K562 (cell line): ENCODE measurements around the gene RHEBL1. TPM values are rescaled to one million over a fixed set of nuclear protein-coding genes. Genes with fewer than 3 reads are reported as not detected.
"Not testable (repeated sequence)": the region's sequence is repeated elsewhere in the genome, so short reads cannot be mapped to it uniquely, and the experiment has no call there.

Experiments
- ATAC-seq: fragments of 200-7000 bp; cut with Tn5 transposase; 3 replicates; pipeline ENCODE4 v1.9.1; 2020; ENCODE audit warnings: moderate library complexity
- BruUV-seq: library from RNA; stranded (reverse); fragments of 400-500 nt; replicated peaks from 2 replicates; lab custom pipeline; 2021; lab: Mats Ljungman, UMichigan
- CTCF ChIA-PET: fragments of 300-600 bp; formaldehyde crosslinking; extraction: SDS; loops from one replicate; lab custom pipeline; 2021; ENCODE audit warnings: low intra/inter-chr PET ratio; lab: Yijun Ruan, JAX
- POLR2A ChIA-PET: fragments of 300-600, 350-650 bp; sonication (Branson Sonifier 250); formaldehyde crosslinking; extraction: SDS; loops from one replicate; lab custom pipeline; 2021; ENCODE audit warnings: antibody characterized with exemption, inconsistent platforms; lab: Yijun Ruan, JAX
- DNase-seq, 4 experiments: peaks; one replicate each; pipeline versions ENCODE4 v3.0.0 to v3.0.0-alpha.2; 2011 to 2018; ENCODE audit warnings: low spot score in 3 of 4, mixed read lengths in 3 of 4; ENCODE audit errors: extremely low read depth in 1 of 4
- FAIRE-seq: peaks from 2 replicates; lab custom pipeline; 2011; peaks lifted over from hg19 to GRCh38; lab: Jason Lieb, UNC
- H2AFZ ChIP-seq: 2 replicates; pipeline ENCODE4 v1.6.0; 2011; ENCODE audit warnings: low read depth, low read length, control low read depth, inconsistent platforms
- H3K27ac ChIP-seq: fragments of 200-600 bp; 3 replicates; pipeline ENCODE4 v1.8.0; 2011; ENCODE audit warnings: low read depth, mild to moderate bottlenecking, control low read depth, inconsistent platforms, low read length, moderate library complexity, mixed read lengths; ENCODE audit errors: extremely low read depth
- H3K27me3 ChIP-seq, 2 experiments: fragments of 300-600 bp in 1 of 2; 2 replicates in 1 of 2; 3 replicates in 1 of 2; pipeline versions ENCODE4 v1.6.0 to v1.8.0; 2011; ENCODE audit warnings: inconsistent platforms in 2 of 2, low read length in 2 of 2, mild to moderate bottlenecking in 1 of 2, mixed read lengths in 1 of 2, moderate library complexity in 1 of 2; ENCODE audit not compliant: control insufficient read depth in 2 of 2, insufficient read depth in 2 of 2
- H3K36me3 ChIP-seq: fragments of 300-600 bp; 3 replicates; pipeline ENCODE4 v1.8.0; 2011; ENCODE audit warnings: mild to moderate bottlenecking, low read length, inconsistent platforms; ENCODE audit not compliant: control insufficient read depth, insufficient read depth
- H3K4me1 ChIP-seq, 2 experiments: fragments of 200-600 bp in 1 of 2; replicated peaks in 1 of 2; 2 replicates in 1 of 2; 3 replicates in 1 of 2; pipeline versions ENCODE4 v1.5.1 to v1.8.0; 2011; ENCODE audit warnings: inconsistent platforms in 2 of 2, low read length in 2 of 2, mild to moderate bottlenecking in 1 of 2, mixed read lengths in 1 of 2, moderate library complexity in 1 of 2; ENCODE audit not compliant: control insufficient read depth in 2 of 2, insufficient read depth in 2 of 2
- H3K4me2 ChIP-seq: 2 replicates; pipeline ENCODE4 v1.6.1; 2011; ENCODE audit warnings: low read length, control low read depth, inconsistent platforms, mixed read lengths; ENCODE audit not compliant: insufficient read depth
- H3K4me3 ChIP-seq: fragments of 200-600 bp; sonication (generic), shearing (Covaris generic); 2 replicates; pipeline ENCODE4 v1.5.1; 2016; ENCODE audit warnings: control low read depth, inconsistent platforms
- H3K79me2 ChIP-seq: fragments of 200-600 bp; 3 replicates; pipeline ENCODE4 v1.8.0; 2011; ENCODE audit warnings: low read length, inconsistent platforms; ENCODE audit not compliant: control insufficient read depth, insufficient read depth
- H3K9ac ChIP-seq, 2 experiments: 2 replicates each; pipeline versions ENCODE4 v1.6.0 to v1.6.1; 2011; ENCODE audit warnings: low read depth in 2 of 2, low read length in 2 of 2, control low read depth in 1 of 2, inconsistent platforms in 1 of 2, mild to moderate bottlenecking in 1 of 2, mixed read lengths in 1 of 2; ENCODE audit not compliant: insufficient read depth in 1 of 2
- H3K9me1 ChIP-seq: one replicate; pipeline ENCODE4 v1.6.0; 2011; ENCODE audit warnings: inconsistent platforms, mild to moderate bottlenecking, low read length, moderate library complexity; ENCODE audit not compliant: control insufficient read depth, insufficient read depth
- H3K9me3 ChIP-seq: replicated peaks from 2 replicates; pipeline ENCODE4 v1.5.1; 2011; ENCODE audit warnings: low read depth, low read length, inconsistent platforms; ENCODE audit not compliant: control insufficient read depth, insufficient read depth
- H4K20me1 ChIP-seq: replicated peaks from 2 replicates; pipeline ENCODE4 v1.6.1; 2011; ENCODE audit warnings: low read length, inconsistent platforms, mixed read lengths; ENCODE audit not compliant: control insufficient read depth, insufficient read depth
- CEBPG ChIP-seq, 3 experiments: fragments of 200-800 bp in 1 of 3; sonication (Bioruptor generic) in 1 of 3; sonication (generic) in 1 of 3; formaldehyde crosslinking in 1 of 3; IDR thresholded peaks in 2 of 3; conservative IDR thresholded peaks in 1 of 3; 2 replicates each; pipeline versions ENCODE4 v1.6.1 to v1.8.0; 2016 to 2022; ENCODE audit warnings: missing compliant biosample characterization in 2 of 3, missing genetic modification characterization in 2 of 3, mild to moderate bottlenecking in 1 of 3, missing genetic modification reagents in 1 of 3
- CHD4 ChIP-seq: fragments of 200-600 bp; sonication (generic); IDR thresholded peaks from 3 replicates; pipeline ENCODE4 v1.6.1; 2012; ENCODE audit warnings: low read depth, mild to moderate bottlenecking, mixed read lengths, low read length, inconsistent platforms; ENCODE audit not compliant: insufficient read depth, insufficient replicate concordance, poor library complexity, severe bottlenecking
- ETV5 ChIP-seq: sonication (generic); formaldehyde crosslinking; IDR thresholded peaks from 2 replicates; pipeline ENCODE4 v1.4.0; 2020; ENCODE audit warnings: low read depth, mild to moderate bottlenecking, missing genetic modification reagents
- EZH2 ChIP-seq: IDR thresholded peaks from 2 replicates; pipeline ENCODE4 v1.6.1; 2012; ENCODE audit warnings: low read depth, mild to moderate bottlenecking, inconsistent platforms, low read length, borderline replicate concordance
- HMG20B ChIP-seq: fragments of 250-450 bp; sonication (Bioruptor Pico); IDR thresholded peaks from 2 replicates; pipeline ENCODE4 v1.5.0; 2021; ENCODE audit warnings: mild to moderate bottlenecking
- MAZ ChIP-seq, 2 experiments: fragments of 450-650 bp in 1 of 2; sonication (generic) in 1 of 2; formaldehyde crosslinking; IDR thresholded peaks in 1 of 2; conservative IDR thresholded peaks in 1 of 2; 2 replicates each; pipeline versions ENCODE4 v1.4.0 to v1.5.0; 2020; ENCODE audit warnings: mild to moderate bottlenecking in 1 of 2, missing genetic modification reagents in 1 of 2
- PURB ChIP-seq: sonication (generic); formaldehyde crosslinking; IDR thresholded peaks from 2 replicates; pipeline ENCODE4 v1.9.0; 2021; ENCODE audit warnings: low read depth, mild to moderate bottlenecking, missing genetic modification reagents
- RBM17 ChIP-seq: fragments of 200-400 bp; formaldehyde crosslinking; IDR thresholded peaks from 2 replicates; pipeline ENCODE4 v1.6.1; 2017; ENCODE audit warnings: low read depth, mild to moderate bottlenecking, low read length, borderline replicate concordance
- SIRT6 ChIP-seq: IDR thresholded peaks from one replicate; pipeline ENCODE4 v1.6.1; 2012; ENCODE audit warnings: low read depth, mild to moderate bottlenecking, control low read depth, inconsistent platforms, low read length, moderate library complexity
- SP2 ChIP-seq: IDR thresholded peaks from 2 replicates; pipeline ENCODE4 v1.6.1; 2011; ENCODE audit warnings: mild to moderate bottlenecking, low read depth, low read length, moderate library complexity; ENCODE audit not compliant: poor library complexity, severe bottlenecking; ENCODE audit errors: extremely low read depth
- TCF7L2 ChIP-seq: fragments of 150-350 bp; IDR thresholded peaks from 2 replicates; pipeline ENCODE4 v1.6.1; 2016; ENCODE audit warnings: low read depth, mild to moderate bottlenecking, low read length, moderate library complexity
- THAP7 ChIP-seq: fragments of 250-450 bp; sonication (Bioruptor Pico); IDR thresholded peaks from 2 replicates; pipeline ENCODE4 v1.5.0; 2021
- ZNF3 ChIP-seq: fragments of 250-450 bp; sonication (Bioruptor Pico); IDR thresholded peaks from 2 replicates; pipeline ENCODE4 v1.5.0; 2021; ENCODE audit warnings: mild to moderate bottlenecking, moderate library complexity
- WGBS: fragments of 100-300 bp; shearing (Covaris generic); methylation state at CpG from one replicate; pipeline ENCODE4 v1.1.6; 2016; ENCODE audit warnings: low coverage, mixed read lengths; ENCODE audit not compliant: insufficient coverage; ENCODE audit errors: missing lambda C conversion rate; 5-methylcytosine and 5-hydroxymethylcytosine counted together
- in situ Hi-C: fragments of 300-500 bp; cut with MboI; formaldehyde crosslinking; loops from 4 replicates; pipeline ENCODE4 v1.15.0; 2018; ENCODE audit warnings: inconsistent platforms, mixed read lengths
- intact Hi-C: fragments of 100-400 bp; cut with micrococcal nuclease; formaldehyde crosslinking; loops from 2 replicates; pipeline ENCODE4 v1.14.2; 2022
- polyA plus RNA-seq, 8 experiments: library from polyadenylated mRNA; depleted of rRNA in 4 of 8; stranded (reverse) in 5 of 8; unstranded in 3 of 8; fragments of >200 nt; fragmentation: Nextera tagmentation in 2 of 8; fragmentation: Illumina TruSeq in 1 of 8; extraction: Ambion mirVana in 2 of 8; extraction: Trizol in 1 of 8; gene quantifications; 2 replicates each; pipeline versions ENCODE4 v1.2.1 to v1.2.3, GENCODE V29; 2011 to 2014; ENCODE audit warnings: inconsistent platforms in 1 of 8, missing spikeins in 1 of 8
- total RNA-seq, 7 experiments: library from RNA; depleted of rRNA in 6 of 7; stranded (reverse); fragments of >200 nt in 6 of 7; fragmentation: Illumina TruSeq in 2 of 7; extraction: Trizol in 2 of 7; gene quantifications; 2 replicates each; pipeline versions ENCODE4 v1.2.1 to v1.2.3, GENCODE V29; 2011 to 2021; ENCODE audit warnings: low replicate concordance in 1 of 7

RHEBL1 gene
- total and polyA plus RNA-seq, 9 of the 15 experiments (the other 6 are each of a cell fraction or from before 2014, with no cell fraction given) = 4.3 to 36.1 (median 8.2) TPM

DNA sequence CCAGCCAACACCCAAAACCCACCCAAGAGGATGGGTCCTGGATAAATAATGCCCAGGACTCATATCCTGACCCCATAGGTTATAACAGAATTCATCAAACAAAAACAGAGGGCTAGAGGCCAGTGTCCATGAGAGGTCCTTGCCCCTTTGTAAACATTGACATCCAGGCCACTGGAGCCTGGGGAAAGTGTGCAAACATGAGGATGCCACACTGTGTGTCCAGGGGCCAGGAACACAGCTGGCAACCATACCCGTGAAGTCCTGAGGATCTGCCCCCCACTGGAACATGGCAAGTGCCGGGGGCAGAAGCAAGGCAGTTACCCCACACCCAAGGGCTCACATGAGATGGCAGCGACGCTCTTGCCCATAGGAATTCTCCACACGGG is 5.0 kb downstream of the RHEBL1 start:
- ATAC-seq (no peak), DNase-seq (no peak), FAIRE-seq (no peak)
- H3K9me3 ChIP-seq = no peaks in the 10 kb centered on the region
- no peaks in the 10 kb centered on the region for H3K9me1 ChIP-seq
- H3K27me3 ChIP-seq = no peaks in the 10 kb centered on the region
- H4K20me1 ChIP-seq = no peaks in the 10 kb centered on the region
- H3K9ac ChIP-seq = no peak overlapping the region
- intact Hi-C loops (loop anchor here (1.0 to 10.0 kb wide), 5 partner anchors 24 to 280 kb away; partner anchors contain the start of genes DNAJC22 and TUBA1B), in situ Hi-C loops (loop anchor here (5.0 kb wide), 2 partner anchors 33 to 168 kb away; no protein-coding TSS in a partner anchor)
- H3K27ac ChIP-seq = no peak overlapping the region
- H3K4me1 ChIP-seq = peaks cover 7 to 19% of the 10 kb centered on the region in 2 experiments; a peak in 3 of 5 replicates
- ChIA-PET POLR2A (interaction anchor here (0.7 to 2.6 kb wide), 11 partner anchors 8 to 202 kb away, joined by 3 to 22 read pairs (median 6); partner anchors contain the start of gene TUBA1B), CTCF (interaction anchor here (0.6 to 2.3 kb wide), 6 partner anchors 23 to 278 kb away, joined by 4 to 15 read pairs (median 8); no protein-coding TSS in a partner anchor)
- peaks cover 14% of the 10 kb centered on the region for H3K36me3 ChIP-seq
- TF ChIP-seq PURB (CRISPR knock-in tag) (no peak), RBM17 (no peak), ETV5 (CRISPR knock-in tag) (no peak), ZNF3 (no peak), TCF7L2 (no peak), CEBPG (CRISPR knock-in tag; IDR thresholded peaks at IDR 0.05) (no peak), CEBPG (tag; conservative IDR thresholded peaks at IDR 0.05 in 1 of 2, IDR thresholded peaks at IDR 0.05 in 1 of 2) (no peak), SIRT6 (no peak), CHD4 (no peak), THAP7 (no peak), EZH2 (no peak), SP2 (no peak), MAZ (CRISPR knock-in tag; conservative IDR thresholded peaks at IDR 0.05 in 1 of 2, IDR thresholded peaks at IDR 0.05 in 1 of 2) (no peak), HMG20B (CRISPR knock-in tag) (no peak)
- no peak overlapping the region for H2AFZ ChIP-seq
- H3K79me2 ChIP-seq = peaks cover 25% of the 10 kb centered on the region
- 75% methylated on average over 5 of the region's 5 CpGs for WGBS
- no TSS peak for BruUV-seq
- H3K4me2 ChIP-seq = no peak overlapping the region
- no peak overlapping the region for H3K4me3 ChIP-seq

DNA sequence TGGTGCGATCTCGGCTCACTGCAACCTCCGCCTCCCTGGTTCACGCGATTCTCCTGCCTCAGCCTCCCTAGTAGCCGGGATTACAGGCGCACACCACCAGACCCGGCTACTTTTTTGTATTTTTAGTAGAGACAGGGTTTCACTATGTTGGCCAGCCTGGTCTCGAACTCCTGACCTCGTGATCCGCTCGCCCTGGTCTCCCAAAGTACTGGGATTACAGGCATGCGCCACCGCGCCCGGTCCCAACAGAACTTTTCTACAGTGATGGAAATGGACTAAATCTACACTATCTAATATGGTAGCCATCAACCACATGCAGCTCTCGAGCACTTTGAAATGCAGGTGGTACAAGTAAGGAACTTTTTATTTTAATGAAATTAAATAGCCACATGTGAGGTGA is 7.9 kb downstream of the RHEBL1 start:
- CTCF ChIA-PET = not testable (repeated sequence)
- intact Hi-C loops = loop anchor here (5.0 to 10.0 kb wide), 2 partner anchors 70 to 283 kb away; partner anchors contain the start of genes DNAJC22 and TUBA1B

More for the DNA sequence above, 7.9 kb downstream of the RHEBL1 start:
- not testable (repeated sequence) for H3K27me3 ChIP-seq, H3K27ac ChIP-seq, ATAC-seq, FAIRE-seq, H3K4me3 ChIP-seq, H3K9me3 ChIP-seq, DNase-seq, H3K9me1 ChIP-seq, BruUV-seq
- in situ Hi-C loops = loop anchor here (5.0 kb wide), 2 partner anchors 35 to 170 kb away; no protein-coding TSS in a partner anchor
- peak overlapping the region; percentile 80 to 96 for H3K9ac ChIP-seq
- peak overlapping the region; percentile 86 for H2AFZ ChIP-seq
- POLR2A ChIA-PET = interaction anchor here (0.5 to 2.6 kb wide), 3 partner anchors 16 to 205 kb away, joined by 3 to 21 read pairs (median 3); no protein-coding TSS in a partner anchor
- 66% methylated on average over 17 of the region's 17 CpGs for WGBS
- H3K36me3 ChIP-seq = peaks cover 25% of the 10 kb centered on the region
- peaks cover 27% of the 10 kb centered on the region for H4K20me1 ChIP-seq
- peak overlapping the region; percentile 94; the same call in 1 of the 2 replicates for H3K4me2 ChIP-seq
- H3K4me1 ChIP-seq = peaks cover 6 to 18% of the 10 kb centered on the region in 2 experiments; a peak in 4 of 5 replicates
- peaks cover 49% of the 10 kb centered on the region for H3K79me2 ChIP-seq
